IPS-20b (cell line): ENCODE measurements around the gene DCPS.

ENCODE experiments used
- H3K27ac ChIP-seq: one replicate; pipeline ENCODE4 v1.5.1; 2013; ENCODE audit warnings: low read length
- H3K27me3 ChIP-seq: 2 replicates; pipeline ENCODE4 v1.6.1; 2013; ENCODE audit warnings: mild to moderate bottlenecking, low read length, inconsistent platforms; ENCODE audit not compliant: insufficient read depth
- H3K36me3 ChIP-seq: 2 replicates; pipeline ENCODE4 v1.6.1; 2013; ENCODE audit warnings: low read depth, mild to moderate bottlenecking, inconsistent platforms, low read length, moderate library complexity; ENCODE audit not compliant: insufficient read depth
- H3K4me1 ChIP-seq: 2 replicates; pipeline ENCODE4 v1.6.1; 2013; ENCODE audit warnings: mild to moderate bottlenecking, control low read depth, inconsistent platforms, low read length, moderate library complexity; ENCODE audit not compliant: insufficient read depth
- H3K4me3 ChIP-seq: 2 replicates; pipeline ENCODE4 v1.5.1; 2013; ENCODE audit warnings: mild to moderate bottlenecking, low read length, inconsistent platforms
- H3K9ac ChIP-seq: 2 replicates; pipeline ENCODE4 v1.6.1; 2013; ENCODE audit warnings: low read depth, mild to moderate bottlenecking, inconsistent platforms, low read length, moderate library complexity
- H3K9me3 ChIP-seq: 2 replicates; pipeline ENCODE4 v1.6.1; 2013; ENCODE audit warnings: mild to moderate bottlenecking, low read depth, low read length, inconsistent platforms; ENCODE audit not compliant: insufficient read depth

The DCPS gene

GRCh38 chr11:126312961-126313360 lies 9.1 kb downstream of the DCPS start:
- Histone ChIP-seq H3K9me3 (no peaks in the 10 kb centered on the region), H3K36me3 (peaks cover 5% of the 10 kb centered on the region; the same call in 1 of the 2 replicates), H3K27ac (no peak overlapping the region), H3K9ac (no peak overlapping the region), H3K4me3 (no peak overlapping the region), H3K27me3 (no peaks in the 10 kb centered on the region), H3K4me1 (no peaks in the 10 kb centered on the region)

- Histone ChIP-seq H3K9me3 (no peaks in the 10 kb centered on the region), H3K36me3 (no peaks in the 10 kb centered on the region), H3K4me3 (no peak overlapping the region), H3K27me3 (no peaks in the 10 kb centered on the region), H3K4me1 (no peaks in the 10 kb centered on the region), H3K27ac (no peak overlapping the region), H3K9ac (no peak overlapping the region)
These were observed 10.0 kb downstream of the DCPS start for GRCh38 chr11:126313826-126314225.

- no peaks in the 10 kb centered on the region for H3K4me1 ChIP-seq
- H3K27me3 ChIP-seq: no peaks in the 10 kb centered on the region
- no peak overlapping the region for H3K9ac ChIP-seq
- no peak overlapping the region for H3K4me3 ChIP-seq
- no peaks in the 10 kb centered on the region for H3K9me3 ChIP-seq
- H3K36me3 ChIP-seq: no peaks in the 10 kb centered on the region
- no peak overlapping the region for H3K27ac ChIP-seq
These were observed 13.5 kb downstream of the DCPS start for GRCh38 chr11:126317432-126317755.

GRCh38 chr11:126317756-126318573 lies 14.1 kb downstream of the DCPS start:
- no peak overlapping the region for H3K4me3 ChIP-seq
- no peak overlapping the region for H3K9ac ChIP-seq

GRCh38 chr11:126318574-126319373 lies 14.9 kb downstream of the DCPS start:
- no peak overlapping the region for H3K4me3 ChIP-seq
- H3K4me1 ChIP-seq: no peaks in the 10 kb centered on the region
- H3K9me3 ChIP-seq: no peaks in the 10 kb centered on the region
- H3K9ac ChIP-seq: no peak overlapping the region
- no peak overlapping the region for H3K27ac ChIP-seq
- H3K27me3 ChIP-seq: no peaks in the 10 kb centered on the region
- H3K36me3 ChIP-seq: no peaks in the 10 kb centered on the region

More at GRCh38 chr11:126317756-126318573, 14.1 kb downstream of the DCPS start:
- Histone ChIP-seq H3K36me3 (no peaks in the 10 kb centered on the region), H3K9me3 (no peaks in the 10 kb centered on the region), H3K27me3 (no peaks in the 10 kb centered on the region), H3K4me1 (no peaks in the 10 kb centered on the region), H3K27ac (no peak overlapping the region)

- Histone ChIP-seq H3K9ac (no peak overlapping the region), H3K27ac (no peak overlapping the region)
These were observed 15.5 kb downstream of the DCPS start for GRCh38 chr11:126319374-126319740.

GRCh38 chr11:126322996-126323395 lies 19.1 kb downstream of the DCPS start:
- no peak overlapping the region for H3K9ac ChIP-seq
- H3K27ac ChIP-seq: no peak overlapping the region
- H3K4me1 ChIP-seq: no peaks in the 10 kb centered on the region

More at GRCh38 chr11:126319374-126319740, 15.5 kb downstream of the DCPS start:
- H3K9me3 ChIP-seq: no peaks in the 10 kb centered on the region
- no peaks in the 10 kb centered on the region for H3K36me3 ChIP-seq
- H3K4me3 ChIP-seq: no peak overlapping the region
- H3K27me3 ChIP-seq: no peaks in the 10 kb centered on the region
- no peaks in the 10 kb centered on the region for H3K4me1 ChIP-seq

GRCh38 chr11:126327281-126328000 lies 23.6 kb downstream of the DCPS start:
- Histone ChIP-seq H3K4me1 (no peaks in the 10 kb centered on the region), H3K27me3 (no peaks in the 10 kb centered on the region), H3K9me3 (no peaks in the 10 kb centered on the region), H3K36me3 (no peaks in the 10 kb centered on the region), H3K27ac (no peak overlapping the region), H3K9ac (no peak overlapping the region), H3K4me3 (no peak overlapping the region)

More at GRCh38 chr11:126322996-126323395, 19.1 kb downstream of the DCPS start:
- H3K27me3 ChIP-seq: no peaks in the 10 kb centered on the region
- H3K9me3 ChIP-seq: no peaks in the 10 kb centered on the region
- H3K36me3 ChIP-seq: no peaks in the 10 kb centered on the region
- no peak overlapping the region for H3K4me3 ChIP-seq

GRCh38 chr11:126328001-126328390 lies 24.1 kb downstream of the DCPS start:
- H3K9me3 ChIP-seq: no peaks in the 10 kb centered on the region
- no peak overlapping the region for H3K4me3 ChIP-seq
- H3K4me1 ChIP-seq: no peaks in the 10 kb centered on the region
- H3K36me3 ChIP-seq: no peaks in the 10 kb centered on the region
- no peaks in the 10 kb centered on the region for H3K27me3 ChIP-seq
- no peak overlapping the region for H3K27ac ChIP-seq
- no peak overlapping the region for H3K9ac ChIP-seq

GRCh38 chr11:126328444-126328843 lies 24.6 kb downstream of the DCPS start:
- H3K9ac ChIP-seq: no peak overlapping the region
- no peaks in the 10 kb centered on the region for H3K9me3 ChIP-seq
- H3K4me3 ChIP-seq: no peak overlapping the region
- no peaks in the 10 kb centered on the region for H3K4me1 ChIP-seq
- H3K27me3 ChIP-seq: no peaks in the 10 kb centered on the region
- H3K36me3 ChIP-seq: 0 out of 2 replicates have a peak, but pooled peaks cover 3% of the 10 kb centered on the region
- H3K27ac ChIP-seq: no peak overlapping the region

- H3K9me3 ChIP-seq: no peaks in the 10 kb centered on the region
- H3K9ac ChIP-seq: no peak overlapping the region
- 0 out of 2 replicates have a peak, but pooled peaks cover 3% of the 10 kb centered on the region for H3K36me3 ChIP-seq
- H3K27ac ChIP-seq: no peak overlapping the region
- H3K4me1 ChIP-seq: no peaks in the 10 kb centered on the region
- H3K4me3 ChIP-seq: no peak overlapping the region
- H3K27me3 ChIP-seq: no peaks in the 10 kb centered on the region
These were observed 25.2 kb downstream of the DCPS start for GRCh38 chr11:126328938-126329643.
